Stomach (tissue), 4 donors: ENCODE data around the gene PRKG1.

Experiments
- CTCF ChIP-seq, 7 experiments: fragments of 450-650 bp in 4 of 7; fragments of 200-600 bp in 3 of 7; sonication (generic) in 3 of 7; IDR thresholded peaks; one replicate each; pipeline ENCODE4 v1.5.1; 2016 to 2019; ENCODE audit warnings: antibody characterized with exemption in 7 of 7, control low read depth in 2 of 7, mild to moderate bottlenecking in 1 of 7
- POLR2A ChIP-seq, 4 donors: fragments of 450-650 bp; IDR thresholded peaks; one replicate each; pipeline ENCODE4 v1.6.1; 2016; ENCODE audit warnings: antibody characterized with exemption in 4 of 4, control low read depth in 2 of 4, mild to moderate bottlenecking in 1 of 4, moderate library complexity in 1 of 4

- TF ChIP-seq CTCF (IDR thresholded peaks at IDR 0.05) = no peak
- TF ChIP-seq POLR2A (IDR thresholded peaks at IDR 0.05) = no peak
These were observed 1187.1 kb downstream of the PRKG1 start for GRCh38 chr10:52261362-52261761.
